ENCODE results near the gene STK10.

DNA sequence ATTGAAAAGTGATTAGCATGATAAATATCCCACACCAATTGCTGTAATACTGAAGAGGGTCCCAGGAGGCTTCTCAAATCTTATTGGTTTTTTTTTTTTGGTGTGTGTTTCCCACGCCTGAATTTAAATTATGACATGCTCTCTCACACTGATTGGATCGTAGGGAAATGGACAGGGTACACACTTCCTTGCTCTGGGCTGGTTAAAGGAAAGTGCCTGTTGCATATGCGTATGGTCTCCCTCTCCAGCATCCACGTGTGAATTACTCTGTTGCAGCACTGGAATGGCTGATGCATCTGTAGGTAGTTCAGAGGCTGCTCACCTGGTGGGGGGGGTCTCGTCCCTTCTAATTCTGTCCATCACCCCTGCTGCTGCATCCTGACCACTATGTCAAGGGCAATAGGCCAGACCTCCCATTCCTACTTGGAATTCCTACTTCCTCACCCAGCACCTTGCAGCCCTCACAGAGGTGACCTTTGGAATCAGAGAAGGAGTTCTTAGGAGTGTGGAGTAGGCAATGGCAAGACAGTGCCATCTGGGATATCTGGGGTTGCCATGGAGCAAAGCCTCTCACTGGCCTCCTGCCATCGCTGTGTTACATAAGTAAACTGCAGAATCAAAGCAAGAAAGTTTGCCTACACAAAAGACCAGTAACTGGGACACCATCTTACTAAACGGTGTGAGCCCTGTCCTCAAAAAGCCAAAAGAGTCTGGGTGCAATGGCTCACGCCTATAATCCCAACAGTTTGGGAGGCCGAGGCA is 110.2 kb downstream of the STK10 start:
- TF ChIP-seq CTCF (IDR thresholded peaks at IDR 0.05; ENCODE audit: low read depth, low read length), result no peak
- no peak for TF ChIP-seq EZH2phosphoT487 (IDR thresholded peaks at IDR 0.05; ENCODE audit: low read depth)

Data from OCI-LY3 (cell line).